SK-N-SH treated with all-trans-retinoic acid at 6 μM for 48 hours (cell line): ENCODE results near the gene CCDC73.

Experiments
- CSDC2 ChIP-seq: fragments of 250-450 bp; sonication (Bioruptor Pico); IDR thresholded peaks from 2 replicates; pipeline ENCODE4 v1.5.0; 2020; ENCODE audit warnings: mild to moderate bottlenecking, moderate library complexity
- ESRRG ChIP-seq: fragments of 250-450 bp; sonication (Bioruptor Pico); IDR thresholded peaks from 2 replicates; pipeline ENCODE4 v1.6.1; 2021; ENCODE audit warnings: mild to moderate bottlenecking
- ISL1 ChIP-seq: fragments of 250-450 bp; sonication (Bioruptor Pico); IDR thresholded peaks from 2 replicates; pipeline ENCODE4 v2.1.2; 2022; ENCODE audit warnings: mild to moderate bottlenecking, moderate library complexity
- PPARA ChIP-seq: fragments of 250-450 bp; sonication (Bioruptor Pico); IDR thresholded peaks from 2 replicates; pipeline ENCODE4 v1.5.0; 2020; ENCODE audit warnings: mild to moderate bottlenecking, borderline replicate concordance
- ZFP30 ChIP-seq: fragments of 450-650 bp; formaldehyde crosslinking; IDR thresholded peaks from 2 replicates; pipeline ENCODE4 v1.5.0; 2022; ENCODE audit warnings: mild to moderate bottlenecking, moderate library complexity
- TF ChIP-seq, protein P1 (sequence below): fragments of 250-450 bp; sonication (Bioruptor Pico); IDR thresholded peaks from 2 replicates; pipeline ENCODE4 v1.8.0; 2021; ENCODE audit warnings: low read depth, mild to moderate bottlenecking, moderate library complexity, borderline replicate concordance

DNA sequence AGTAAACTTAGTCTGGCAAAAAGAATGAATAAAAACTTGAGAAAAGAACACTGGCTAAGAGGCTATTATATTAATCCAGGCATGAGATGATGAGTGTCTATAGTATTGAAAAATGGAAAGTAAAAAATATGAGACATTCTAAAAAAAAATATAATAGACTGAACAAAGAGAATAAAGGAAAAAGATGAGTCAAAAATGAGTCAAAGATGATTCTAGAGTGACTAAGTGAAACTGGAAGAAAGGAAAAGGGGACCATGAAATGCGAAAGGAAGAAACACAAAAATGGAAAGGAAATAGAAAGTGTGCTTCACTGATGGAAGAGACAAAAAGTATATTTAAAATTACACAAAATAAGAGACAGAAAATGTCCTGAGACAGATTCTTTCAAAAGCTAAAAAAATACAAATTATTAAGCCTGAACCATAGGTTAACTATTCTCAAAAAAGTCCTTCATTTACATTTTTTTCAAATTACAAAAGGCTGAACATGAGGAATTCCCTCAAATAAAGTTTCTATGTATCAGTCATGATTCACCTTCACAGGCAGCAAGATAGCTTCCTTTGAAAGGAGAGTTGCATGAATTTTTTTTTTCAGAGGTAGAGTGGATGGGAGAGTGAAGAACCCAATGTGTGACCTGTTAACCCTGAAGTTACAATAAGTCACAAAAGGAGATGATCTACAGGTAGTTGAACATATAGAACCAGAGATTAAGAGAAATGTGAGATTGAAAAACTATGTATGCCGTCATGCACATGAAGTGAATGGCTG, 135.6 kb downstream of the CCDC73 start:
- TF ChIP-seq CSDC2 (CRISPR knock-in tag), result no peak
- no peak for TF ChIP-seq ISL1 (CRISPR knock-in tag)
- TF ChIP-seq PPARA (CRISPR knock-in tag), result no peak
- TF ChIP-seq ZFP30 (CRISPR knock-in tag), result no peak
- no peak for TF ChIP-seq ESRRG (CRISPR knock-in tag)
- TF ChIP-seq, protein P1, sequence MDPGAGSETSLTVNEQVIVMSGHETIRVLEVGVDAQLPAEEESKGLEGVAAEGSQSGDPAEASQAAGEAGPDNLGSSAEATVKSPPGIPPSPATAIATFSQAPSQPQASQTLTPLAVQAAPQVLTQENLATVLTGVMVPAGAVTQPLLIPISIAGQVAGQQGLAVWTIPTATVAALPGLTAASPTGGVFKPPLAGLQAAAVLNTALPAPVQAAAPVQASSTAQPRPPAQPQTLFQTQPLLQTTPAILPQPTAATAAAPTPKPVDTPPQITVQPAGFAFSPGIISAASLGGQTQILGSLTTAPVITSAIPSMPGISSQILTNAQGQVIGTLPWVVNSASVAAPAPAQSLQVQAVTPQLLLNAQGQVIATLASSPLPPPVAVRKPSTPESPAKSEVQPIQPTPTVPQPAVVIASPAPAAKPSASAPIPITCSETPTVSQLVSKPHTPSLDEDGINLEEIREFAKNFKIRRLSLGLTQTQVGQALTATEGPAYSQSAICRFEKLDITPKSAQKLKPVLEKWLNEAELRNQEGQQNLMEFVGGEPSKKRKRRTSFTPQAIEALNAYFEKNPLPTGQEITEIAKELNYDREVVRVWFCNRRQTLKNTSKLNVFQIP (CRISPR knock-in tag), result no peak
